Measurements from ENCODE around the gene ABCB4.

The ABCB4 gene

GRCh38 chr7:87375662-87376435 is 99.6 kb downstream of the ABCB4 start:
- H3K36me3 Mint-ChIP-seq (ENCODE audit: low read depth) = peaks cover 4% of the 10 kb centered on the region
- no peaks in the 10 kb centered on the region for H3K9me3 Mint-ChIP-seq
- H3K27me3 Mint-ChIP-seq (ENCODE audit: low read depth) = no peaks in the 10 kb centered on the region
- no peak overlapping the region for H3K4me3 Mint-ChIP-seq
- H3K4me1 Mint-ChIP-seq (ENCODE audit: low read depth) = no peaks in the 10 kb centered on the region
- DNase-seq (ENCODE audit: low spot score) = no peak
- no peak overlapping the region for H3K27ac Mint-ChIP-seq

GRCh38 chr7:87370660-87371180 is 104.8 kb downstream of the ABCB4 start:
- peaks cover 7% of the 10 kb centered on the region for H3K4me1 Mint-ChIP-seq (ENCODE audit: low read depth)
- no peaks in the 10 kb centered on the region for H3K27me3 Mint-ChIP-seq (ENCODE audit: low read depth)
- no peaks in the 10 kb centered on the region for H3K9me3 Mint-ChIP-seq
- DNase-seq (ENCODE audit: low spot score) = no peak
- H3K4me3 Mint-ChIP-seq = no peak overlapping the region
- H3K27ac Mint-ChIP-seq = no peak overlapping the region
- peaks cover 7% of the 10 kb centered on the region for H3K36me3 Mint-ChIP-seq (ENCODE audit: low read depth)

GRCh38 chr7:87369216-87369615 is 106.3 kb downstream of the ABCB4 start:
- Mint-ChIP-seq H3K27me3 (ENCODE audit: low read depth) (no peaks in the 10 kb centered on the region), H3K4me1 (ENCODE audit: low read depth) (peaks cover 7% of the 10 kb centered on the region), H3K4me3 (no peak overlapping the region), H3K36me3 (ENCODE audit: low read depth) (peaks cover 6% of the 10 kb centered on the region), H3K27ac (peak overlapping the region; percentile 37), H3K9me3 (no peaks in the 10 kb centered on the region)
- DNase-seq (ENCODE audit: low spot score) = no peak

GRCh38 chr7:87364246-87364645 is 111.2 kb downstream of the ABCB4 start:
- Mint-ChIP-seq H3K27ac (no peak overlapping the region), H3K36me3 (ENCODE audit: low read depth) (peaks cover 7% of the 10 kb centered on the region), H3K4me1 (ENCODE audit: low read depth) (peaks cover 3% of the 10 kb centered on the region), H3K27me3 (ENCODE audit: low read depth) (no peaks in the 10 kb centered on the region), H3K9me3 (no peaks in the 10 kb centered on the region), H3K4me3 (no peak overlapping the region)
- DNase-seq (ENCODE audit: low spot score) = no peak

GRCh38 chr7:87363342-87363741 is 112.1 kb downstream of the ABCB4 start:
- no peaks in the 10 kb centered on the region for H3K27me3 Mint-ChIP-seq (ENCODE audit: low read depth)
- no peaks in the 10 kb centered on the region for H3K4me1 Mint-ChIP-seq (ENCODE audit: low read depth)
- no peak for DNase-seq (ENCODE audit: low spot score)
- peaks cover 7% of the 10 kb centered on the region for H3K36me3 Mint-ChIP-seq (ENCODE audit: low read depth)
- no peak overlapping the region for H3K4me3 Mint-ChIP-seq
- H3K27ac Mint-ChIP-seq = no peak overlapping the region
- no peaks in the 10 kb centered on the region for H3K9me3 Mint-ChIP-seq

- peaks cover 17% of the 10 kb centered on the region for H3K36me3 Mint-ChIP-seq (ENCODE audit: low read depth)
- DNase-seq (ENCODE audit: low spot score) = no peak
- H3K4me1 Mint-ChIP-seq (ENCODE audit: low read depth) = no peaks in the 10 kb centered on the region
- H3K27me3 Mint-ChIP-seq (ENCODE audit: low read depth) = no peaks in the 10 kb centered on the region
- peaks cover 2% of the 10 kb centered on the region for H3K9me3 Mint-ChIP-seq
- H3K27ac Mint-ChIP-seq = no peak overlapping the region
- H3K4me3 Mint-ChIP-seq = no peak overlapping the region
These were observed 114.2 kb downstream of the ABCB4 start for GRCh38 chr7:87361320-87361719.

- peaks cover 20% of the 10 kb centered on the region for H3K9me3 Mint-ChIP-seq
- no peak overlapping the region for H3K27ac Mint-ChIP-seq
- no peaks in the 10 kb centered on the region for H3K27me3 Mint-ChIP-seq (ENCODE audit: low read depth)
- no peak overlapping the region for H3K4me3 Mint-ChIP-seq
- DNase-seq (ENCODE audit: low spot score) = no peak
- H3K36me3 Mint-ChIP-seq (ENCODE audit: low read depth) = peaks cover 33% of the 10 kb centered on the region
- H3K4me1 Mint-ChIP-seq (ENCODE audit: low read depth) = no peaks in the 10 kb centered on the region
These were observed 116.1 kb downstream of the ABCB4 start for GRCh38 chr7:87359366-87359765.

- H3K27ac Mint-ChIP-seq = no peak overlapping the region
- DNase-seq (ENCODE audit: low spot score) = no peak
- H3K4me1 Mint-ChIP-seq (ENCODE audit: low read depth) = no peaks in the 10 kb centered on the region
- H3K4me3 Mint-ChIP-seq = no peak overlapping the region
- H3K36me3 Mint-ChIP-seq (ENCODE audit: low read depth) = peaks cover 52% of the 10 kb centered on the region
- peaks cover 37% of the 10 kb centered on the region for H3K9me3 Mint-ChIP-seq
- no peaks in the 10 kb centered on the region for H3K27me3 Mint-ChIP-seq (ENCODE audit: low read depth)
These were observed 119.0 kb downstream of the ABCB4 start for GRCh38 chr7:87356448-87356847.

GRCh38 chr7:87354749-87355148 is 120.7 kb downstream of the ABCB4 start:
- peaks cover 63% of the 10 kb centered on the region for H3K36me3 Mint-ChIP-seq (ENCODE audit: low read depth)

More at GRCh38 chr7:87354749-87355148, 120.7 kb downstream of the ABCB4 start:
- H3K27me3 Mint-ChIP-seq (ENCODE audit: low read depth) = no peaks in the 10 kb centered on the region
- H3K9me3 Mint-ChIP-seq = peaks cover 43% of the 10 kb centered on the region
- H3K4me1 Mint-ChIP-seq (ENCODE audit: low read depth) = no peaks in the 10 kb centered on the region
- H3K27ac Mint-ChIP-seq = no peak overlapping the region
- no peak overlapping the region for H3K4me3 Mint-ChIP-seq
- no peak for DNase-seq (ENCODE audit: low spot score)
